CD4-positive, alpha-beta T cell (primary cell): ENCODE measurements around the gene ELMO1. TPM values are rescaled to one million over a fixed set of nuclear protein-coding genes. Genes with fewer than 3 reads are reported as not detected.

ENCODE experiments used
- ATAC-seq: fragments of 200-7000 bp; cut with Tn5 transposase; one replicate; pipeline ENCODE4 v1.10.0; 2022; ENCODE audit warnings: mild to moderate bottlenecking; ENCODE audit not compliant: poor library complexity
- CTCF ChIA-PET: fragments of 350-600 bp; sonication (Branson Sonifier 250); formaldehyde crosslinking; loops from one replicate; lab custom pipeline; 2021; ENCODE audit warnings: antibody characterized with exemption, inconsistent platforms; lab: Charles Lee
- POLR2A ChIA-PET: fragments of 350-600 bp; sonication (Branson Sonifier 250); formaldehyde crosslinking; loops from one replicate; lab custom pipeline; 2021; ENCODE audit warnings: antibody characterized with exemption, inconsistent platforms; lab: Charles Lee
- DNase-seq, 14 experiments: peaks; one replicate each; pipeline ENCODE4 v3.0.0-alpha.2; 2013 to 2020; ENCODE audit warnings: mixed read lengths in 2 of 14
- H3K27ac ChIP-seq, 2 donors: one replicate each; pipeline versions ENCODE4 v1.5.1 to v1.7.0; 2013; ENCODE audit warnings: low read length in 2 of 2, low read depth in 1 of 2, mild to moderate bottlenecking in 1 of 2
- H3K27me3 ChIP-seq, 2 experiments: 1 replicate in 1 of 2; 2 replicates in 1 of 2; pipeline versions ENCODE4 v1.6.1 to v1.7.0; 2013; ENCODE audit warnings: low read length in 2 of 2, control low read depth in 1 of 2, mild to moderate bottlenecking in 1 of 2, moderate library complexity in 1 of 2; ENCODE audit not compliant: insufficient read depth in 2 of 2, control insufficient read depth in 1 of 2
- H3K36me3 ChIP-seq: one replicate; pipeline ENCODE4 v1.6.1; 2013; ENCODE audit warnings: low read length, control low read depth; ENCODE audit not compliant: insufficient read depth
- H3K4me1 ChIP-seq: one replicate; pipeline ENCODE4 v1.6.1; 2013; ENCODE audit warnings: low read length, control low read depth; ENCODE audit not compliant: insufficient read depth
- H3K4me3 ChIP-seq: one replicate; pipeline ENCODE4 v1.5.1; 2013; ENCODE audit warnings: mild to moderate bottlenecking, low read length, moderate library complexity
- H3K9me3 ChIP-seq, 2 experiments: 1 replicate in 1 of 2; 2 replicates in 1 of 2; pipeline versions ENCODE4 v1.6.1 to v1.7.0; 2013; ENCODE audit warnings: low read length in 2 of 2, mild to moderate bottlenecking in 2 of 2, control low read depth in 1 of 2, moderate library complexity in 1 of 2; ENCODE audit not compliant: control insufficient read depth in 1 of 2, insufficient read depth in 1 of 2
- H3K27ac Mint-ChIP-seq: one replicate; pipeline ENCODE4 v1.8.0; 2020; ENCODE audit warnings: mixed read lengths
- H3K27me3 Mint-ChIP-seq: one replicate; pipeline ENCODE4 v1.8.0; 2021; ENCODE audit warnings: mixed read lengths
- H3K36me3 Mint-ChIP-seq: one replicate; pipeline ENCODE4 v1.8.0; 2021; ENCODE audit warnings: low read depth, mixed read lengths
- H3K4me1 Mint-ChIP-seq: one replicate; pipeline ENCODE4 v1.8.0; 2021; ENCODE audit warnings: low read depth, mixed read lengths
- H3K4me3 Mint-ChIP-seq: one replicate; pipeline ENCODE4 v1.8.0; 2020; ENCODE audit warnings: mild to moderate bottlenecking, mixed read lengths
- H3K9me3 Mint-ChIP-seq: one replicate; pipeline ENCODE4 v1.8.0; 2020; ENCODE audit warnings: mixed read lengths
- CTCF ChIP-seq: fragments of 200-600 bp; IDR thresholded peaks from one replicate; pipeline ENCODE4 v1.8.0; 2022; ENCODE audit warnings: antibody characterized with exemption, mild to moderate bottlenecking
- intact Hi-C, 2 experiments: fragments of 100-400 bp; cut with DNase I in 1 of 2; cut with micrococcal nuclease in 1 of 2; formaldehyde crosslinking; loops; one replicate each; pipeline versions ENCODE4 v1.15.1 to v1.9.0; 2023 to 2025; cut with DNase I, micrococcal nuclease
- total RNA-seq, 174 experiments: library from RNA in 2 of 174; stranded (reverse) in 2 of 174; gene quantifications; one replicate each; pipeline ENCODE4 v1.2.3 and lab custom pipeline; 2021 to 2026

ELMO1 gene
- total RNA-seq, 2 experiments from 2014 or later, result 117 to 120 TPM

- no peaks in the 10 kb centered on the region for H3K9me3 ChIP-seq
- peaks cover 17% of the 10 kb centered on the region for H3K36me3 ChIP-seq
- H3K4me3 ChIP-seq, result no peak overlapping the region
- ATAC-seq (no peak), DNase-seq (no peak)
- Mint-ChIP-seq H3K27ac (peak overlapping the region; percentile 9), H3K9me3 (no peaks in the 10 kb centered on the region), H3K27me3 (no peaks in the 10 kb centered on the region), H3K4me3 (no peak overlapping the region), H3K36me3 (peaks cover 43% of the 10 kb centered on the region), H3K4me1 (peaks cover 59% of the 10 kb centered on the region)
- POLR2A ChIA-PET, result interaction anchor here (1.1 kb wide), 1 partner anchor 20 kb away, joined by 3 read pairs; no protein-coding TSS in a partner anchor
- peaks cover 23% of the 10 kb centered on the region for H3K4me1 ChIP-seq
- intact Hi-C loops, result no loop called here
- CTCF ChIA-PET, result interaction anchor here (0.9 kb wide), 1 partner anchor 193 kb away, joined by 3 read pairs; no protein-coding TSS in a partner anchor
- H3K27ac ChIP-seq, result no peak overlapping the region
- no peaks in the 10 kb centered on the region for H3K27me3 ChIP-seq
- TF ChIP-seq CTCF, result no peak
Observed at GRCh38 chr7:37429435-37429791, 19.3 kb downstream of the ELMO1 start.

- TF ChIP-seq CTCF, result no peak
- CTCF ChIA-PET, result no interaction called here
- no peaks in the 10 kb centered on the region for H3K27me3 Mint-ChIP-seq
- ATAC-seq (no peak), DNase-seq (no peak)
- H3K9me3 Mint-ChIP-seq, result no peaks in the 10 kb centered on the region
- H3K4me1 Mint-ChIP-seq, result peaks cover 58% of the 10 kb centered on the region
- H3K27ac Mint-ChIP-seq, result no peak overlapping the region
- Histone ChIP-seq H3K27me3 (no peaks in the 10 kb centered on the region), H3K9me3 (no peaks in the 10 kb centered on the region), H3K27ac (no peak overlapping the region), H3K36me3 (peaks cover 17% of the 10 kb centered on the region), H3K4me3 (no peak overlapping the region), H3K4me1 (peaks cover 23% of the 10 kb centered on the region)
- peaks cover 43% of the 10 kb centered on the region for H3K36me3 Mint-ChIP-seq
- no peak overlapping the region for H3K4me3 Mint-ChIP-seq
- POLR2A ChIA-PET, result interaction anchor here (1.6 kb wide), 1 partner anchor 13 kb away, joined by 4 read pairs; no protein-coding TSS in a partner anchor
- intact Hi-C loops, result no loop called here
Observed at GRCh38 chr7:37428681-37429434, 19.8 kb downstream of the ELMO1 start.

- intact Hi-C loops, result no loop called here
- DNase-seq (no peak), ATAC-seq (no peak)
- Mint-ChIP-seq H3K4me3 (no peak overlapping the region), H3K27me3 (no peaks in the 10 kb centered on the region), H3K4me1 (peaks cover 46% of the 10 kb centered on the region), H3K9me3 (no peaks in the 10 kb centered on the region), H3K27ac (no peak overlapping the region), H3K36me3 (peaks cover 43% of the 10 kb centered on the region)
- ChIA-PET CTCF (interaction anchor here (0.8 kb wide), 1 partner anchor 20 kb away, joined by 3 read pairs; no protein-coding TSS in a partner anchor), POLR2A (interaction anchor here (0.6 to 1.6 kb wide), 3 partner anchors 14 to 64 kb away, joined by 3 to 4 read pairs (median 4); no protein-coding TSS in a partner anchor)
- Histone ChIP-seq H3K4me3 (no peak overlapping the region), H3K27ac (no peak overlapping the region), H3K4me1 (peaks cover 9% of the 10 kb centered on the region), H3K27me3 (no peaks in the 10 kb centered on the region), H3K36me3 (peaks cover 17% of the 10 kb centered on the region), H3K9me3 (no peaks in the 10 kb centered on the region)
- no peak for TF ChIP-seq CTCF
Observed at GRCh38 chr7:37427276-37427940, 21.3 kb downstream of the ELMO1 start.
